HEK293 (cell line): ENCODE results near the gene AGAP1.

Source experiments
- HOXA7 ChIP-seq: sonication (generic); formaldehyde crosslinking; IDR thresholded peaks from 2 replicates; pipeline ENCODE4 v1.8.1; 2022; ENCODE audit warnings: missing genetic modification reagents, borderline replicate concordance
- SETDB1 ChIP-seq: IDR thresholded peaks from one replicate; pipeline ENCODE4 v1.6.1; 2017; ENCODE audit warnings: mild to moderate bottlenecking, low read length, moderate library complexity, mixed read lengths; ENCODE audit not compliant: insufficient read length
- ZNF561 ChIP-seq: fragments of 450-650 bp; IDR thresholded peaks from 2 replicates; pipeline ENCODE4 v1.5.1; 2018; ENCODE audit warnings: missing biosample characterization, missing genetic modification characterization, borderline replicate concordance

- no peak for TF ChIP-seq ZNF561 (tag by site-specific recombination)
- TF ChIP-seq HOXA7 (CRISPR knock-in tag), result no peak
- no peak for TF ChIP-seq SETDB1
These were observed 416.2 kb downstream of the AGAP1 start for GRCh38 chr2:235910067-235910466.
